NT2/D1 (cell line): ENCODE results near the gene FKBP15.

Experiments used
- SUZ12 ChIP-seq: IDR thresholded peaks from 2 replicates; pipeline ENCODE4 v1.6.1; 2011; ENCODE audit not compliant: insufficient read length, insufficient read depth; ENCODE audit errors: extremely low read depth
- YY1 ChIP-seq: IDR thresholded peaks from 2 replicates; pipeline ENCODE4 v1.6.1; 2011; ENCODE audit not compliant: insufficient read length, insufficient read depth
- ZNF274 ChIP-seq: IDR thresholded peaks from 2 replicates; pipeline ENCODE4 v1.6.1; 2011; ENCODE audit warnings: mild to moderate bottlenecking, low read depth, low read length

GRCh38 chr9:113177251-113177650, 43.8 kb downstream of the FKBP15 start:
- TF ChIP-seq ZNF274 (no peak), SUZ12 (no peak), YY1 (no peak)
